Activated CD8-positive, alpha-beta memory T cell treated with anti-CD3 and anti-CD28 coated beads, Interleukin-2, amount 10 ng/mL, durations not matched to agents 7 days and 5 days (primary cell): ENCODE results near the gene FAN1. TPM values are rescaled to one million over a fixed set of nuclear protein-coding genes. Genes with fewer than 3 reads are reported as not detected.
"Not testable (repeated sequence)": the region's sequence is repeated elsewhere in the genome, so short reads cannot be mapped to it uniquely, and the experiment has no call there.

Source experiments
- ATAC-seq: fragments of 150-1000 bp; cut with Tn5 transposase; one replicate; pipeline ENCODE4 v1.10.0; 2021; ENCODE audit warnings: moderate library complexity
- CTCF ChIA-PET: fragments of 350-600 bp; sonication (Branson Sonifier 250); formaldehyde crosslinking; loops from one replicate; lab custom pipeline; 2021; ENCODE audit warnings: antibody characterized with exemption; lab: Charles Lee
- DNase-seq: peaks from one replicate; pipeline ENCODE4 v3.0.0-alpha.2; 2020
- H3K27ac Mint-ChIP-seq: one replicate; pipeline ENCODE4 v1.8.0; 2021; ENCODE audit warnings: mild to moderate bottlenecking, mixed read lengths
- H3K27me3 Mint-ChIP-seq: one replicate; pipeline ENCODE4 v1.8.0; 2021; ENCODE audit warnings: mixed read lengths
- H3K36me3 Mint-ChIP-seq: one replicate; pipeline ENCODE4 v1.8.0; 2021; ENCODE audit warnings: mild to moderate bottlenecking, mixed read lengths
- H3K4me1 Mint-ChIP-seq: one replicate; pipeline ENCODE4 v1.8.0; 2021; ENCODE audit warnings: mixed read lengths
- H3K4me3 Mint-ChIP-seq: one replicate; pipeline ENCODE4 v1.8.0; 2021; ENCODE audit warnings: mild to moderate bottlenecking, moderate library complexity, mixed read lengths
- H3K9me3 Mint-ChIP-seq: one replicate; pipeline ENCODE4 v1.8.0; 2022; ENCODE audit warnings: low read depth, mixed read lengths
- total RNA-seq, 2 experiments: library from RNA; stranded (reverse); gene quantifications; one replicate each; pipeline ENCODE4 v1.2.3, GENCODE V29; 2021

The FAN1 gene
- total RNA-seq: 10 to 100 TPM; 14.8 to 16.9 TPM

DNA sequence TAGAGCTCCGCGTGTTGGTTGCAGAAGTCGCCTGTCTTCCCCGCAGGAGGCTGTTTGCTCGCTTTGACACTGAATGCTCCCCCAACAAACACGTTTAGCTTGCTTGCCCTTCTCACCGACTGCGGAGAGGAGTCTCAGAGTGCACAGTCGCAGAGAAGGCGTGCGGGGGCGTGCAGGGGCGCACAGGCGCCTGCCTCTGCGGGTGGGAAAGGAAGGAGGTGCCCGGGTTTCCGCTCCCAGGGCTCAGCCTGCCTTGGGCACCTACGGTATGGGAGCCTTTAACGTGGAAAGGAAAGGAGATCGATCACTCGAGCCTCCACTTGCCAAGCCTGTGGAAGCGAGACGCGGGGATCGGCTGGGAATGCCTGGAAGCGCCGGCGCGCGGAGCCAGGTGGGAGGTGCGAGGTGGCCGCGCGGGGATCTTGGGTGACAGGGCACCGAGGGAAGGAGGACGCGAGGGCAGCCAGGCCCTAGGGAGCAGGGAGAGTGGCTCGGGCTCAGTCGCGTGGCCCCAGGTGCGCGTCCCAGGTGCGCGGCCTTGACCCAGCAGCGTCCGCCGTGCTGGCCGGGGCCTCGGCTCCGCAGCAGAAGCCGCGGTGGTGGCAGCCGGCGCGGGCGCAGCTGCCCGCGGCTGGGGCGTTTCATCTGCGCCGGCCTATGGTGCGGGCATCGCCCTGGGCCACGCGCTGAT is at the start of gene FAN1:
Gene FAN1, plus strand, starts transcription at position 419 of the 691 bp plus-strand sequence. CDS start 749 bp downstream, outside the sequence.
- Mint-ChIP-seq H3K27ac (peak within 1 kb of the TSS; percentile 65), H3K9me3 (no peaks in the 10 kb centered on the region), H3K27me3 (peaks cover 5% of the 10 kb centered on the region), H3K4me3 (peak within 1 kb of the TSS; percentile 84), H3K4me1 (peaks cover 18% of the 10 kb centered on the region), H3K36me3 (peaks cover 6% of the 10 kb centered on the region)
- ATAC-seq (peak; percentile 90), DNase-seq (peak; percentile 83)
- CTCF ChIA-PET: interaction anchor here (0.8 to 1.7 kb wide), 9 partner anchors 9 to 294 kb away, joined by 3 to 12 read pairs (median 3); no protein-coding TSS in a partner anchor

GRCh38 chr15:30859091-30859874 is 44.4 kb upstream of the FAN1 start:
- H3K36me3 Mint-ChIP-seq: peaks cover 7% of the 10 kb centered on the region
- H3K4me3 Mint-ChIP-seq: no peak overlapping the region
- H3K9me3 Mint-ChIP-seq: no peaks in the 10 kb centered on the region
- H3K27me3 Mint-ChIP-seq: no peaks in the 10 kb centered on the region
- ATAC-seq: peak; percentile 23
- CTCF ChIA-PET: interaction anchor here (0.7 to 1.6 kb wide), 10 partner anchors 10 to 269 kb away, joined by 3 to 17 read pairs (median 4); no protein-coding TSS in a partner anchor
- H3K27ac Mint-ChIP-seq: no peak overlapping the region
- DNase-seq: no peak
- no peaks in the 10 kb centered on the region for H3K4me1 Mint-ChIP-seq

DNA sequence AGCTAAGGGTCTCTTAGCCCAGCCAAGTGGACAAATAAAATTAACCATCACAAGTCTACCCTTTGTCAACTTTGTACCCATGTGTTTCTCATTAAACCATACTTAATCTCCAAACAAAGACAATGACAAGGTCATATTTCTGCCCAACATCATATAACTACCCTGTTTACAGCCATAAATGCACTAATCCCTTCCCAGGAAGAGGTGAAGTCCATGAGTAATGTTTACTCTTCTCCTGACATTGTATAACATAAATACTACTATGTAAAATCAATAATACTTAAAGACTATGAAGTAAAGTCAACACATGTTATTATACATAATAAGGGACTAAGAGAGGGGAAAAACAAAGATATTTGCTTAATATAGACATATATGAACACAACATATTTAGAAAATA is 38.5 kb upstream of the FAN1 start:
- Mint-ChIP-seq H3K4me3 (no peak overlapping the region), H3K9me3 (no peaks in the 10 kb centered on the region), H3K27ac (no peak overlapping the region), H3K36me3 (peaks cover 3% of the 10 kb centered on the region), H3K27me3 (peaks cover 2% of the 10 kb centered on the region), H3K4me1 (no peaks in the 10 kb centered on the region)
- ATAC-seq (no peak), DNase-seq (no peak)
- CTCF ChIA-PET: no interaction called here

DNA sequence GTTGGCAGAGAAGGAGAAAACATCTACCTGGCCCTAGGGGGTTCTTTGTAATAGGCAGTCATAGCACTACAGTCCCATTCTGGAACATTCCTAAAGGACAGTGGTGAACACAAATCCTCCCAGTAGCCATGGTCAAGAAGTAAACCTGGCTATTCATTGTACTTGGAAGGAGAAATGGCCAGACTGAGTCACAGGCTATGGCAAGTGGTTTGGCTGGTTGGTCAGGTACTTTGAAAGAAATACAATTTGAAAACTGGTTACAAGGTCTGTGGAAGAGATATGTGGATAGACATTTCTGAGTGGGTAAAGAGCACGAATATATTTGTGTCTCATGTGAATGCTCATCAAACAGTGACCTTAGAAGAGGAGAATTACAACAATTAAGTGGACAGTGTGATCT is 33.0 kb upstream of the FAN1 start:
- ATAC-seq (no peak), DNase-seq (no peak)
- Mint-ChIP-seq H3K9me3 (no peaks in the 10 kb centered on the region), H3K36me3 (peaks cover 7% of the 10 kb centered on the region), H3K4me3 (no peak overlapping the region), H3K27me3 (no peaks in the 10 kb centered on the region), H3K4me1 (no peaks in the 10 kb centered on the region), H3K27ac (no peak overlapping the region)
- CTCF ChIA-PET: interaction anchor here (0.8 kb wide), 1 partner anchor 12 kb away, joined by 3 read pairs; no protein-coding TSS in a partner anchor

DNA sequence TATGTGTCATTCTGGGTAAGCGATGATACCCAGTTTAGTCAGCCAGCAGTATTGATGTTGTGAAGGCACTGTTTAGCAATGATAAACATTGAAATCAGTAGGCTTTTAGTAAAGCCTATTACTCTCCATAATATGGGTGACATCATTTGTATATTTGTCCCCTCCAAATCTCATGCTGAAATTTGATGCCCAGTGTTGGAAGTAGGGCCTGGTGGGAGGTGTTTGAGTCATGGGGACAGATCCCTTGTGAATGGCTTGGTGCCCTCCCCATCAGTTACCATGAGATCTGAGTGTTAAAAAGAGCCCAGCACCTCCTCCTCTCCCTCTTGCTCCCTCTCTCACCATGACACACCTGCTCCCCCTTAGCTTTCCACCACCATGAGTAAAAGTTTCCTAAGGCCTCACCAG is 31.4 kb upstream of the FAN1 start:
- H3K4me3 Mint-ChIP-seq: no peak overlapping the region
- no peak for DNase-seq
- no peaks in the 10 kb centered on the region for H3K27me3 Mint-ChIP-seq
- H3K4me1 Mint-ChIP-seq: no peaks in the 10 kb centered on the region
- CTCF ChIA-PET: no interaction called here
- H3K9me3 Mint-ChIP-seq: no peaks in the 10 kb centered on the region
- H3K27ac Mint-ChIP-seq: no peak overlapping the region
- H3K36me3 Mint-ChIP-seq: peaks cover 7% of the 10 kb centered on the region
- no peak for ATAC-seq

DNA sequence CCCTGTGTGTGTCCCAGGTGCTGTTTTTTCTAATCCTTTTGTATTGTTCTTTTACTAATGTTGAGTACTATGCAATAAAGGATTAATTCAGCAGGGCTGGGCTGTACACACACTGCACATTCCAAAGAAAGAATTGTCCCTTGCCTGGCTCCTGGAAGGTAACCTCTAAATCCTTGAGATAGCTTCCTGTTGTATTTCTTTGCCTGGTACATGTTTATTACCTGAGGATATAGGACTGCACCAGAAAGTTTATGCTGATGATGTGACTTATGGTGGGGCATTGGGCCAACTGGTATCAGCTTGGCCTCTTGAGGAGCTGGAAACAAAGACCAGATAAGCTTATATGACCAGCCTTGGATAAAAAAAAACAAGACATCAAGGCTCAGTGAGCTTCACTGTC is 26.6 kb upstream of the FAN1 start:
- CTCF ChIA-PET: interaction anchor here (0.8 kb wide), 1 partner anchor 18 kb away, joined by 3 read pairs; no protein-coding TSS in a partner anchor

DNA sequence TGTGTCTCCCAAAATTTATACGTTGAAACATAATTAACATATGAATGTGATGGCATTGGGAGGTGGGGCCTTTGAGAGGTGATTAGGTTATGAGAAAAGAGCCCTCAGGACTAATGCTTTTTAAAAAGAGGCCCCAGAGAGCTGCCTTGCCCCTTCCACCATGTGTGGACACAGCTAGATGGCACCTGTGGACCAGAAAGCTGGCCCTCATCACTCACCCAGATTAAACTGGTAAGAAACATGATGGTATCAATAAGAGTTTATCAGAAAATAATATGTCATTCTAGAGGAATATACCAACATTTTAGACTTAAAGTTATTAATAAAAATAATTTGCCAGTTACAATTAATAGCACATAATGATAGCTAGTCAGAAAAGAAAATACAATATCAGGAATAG is 25.2 kb upstream of the FAN1 start:
- CTCF ChIA-PET: no interaction called here
- ATAC-seq (no peak), DNase-seq (no peak)
- Mint-ChIP-seq H3K27me3 (peaks cover 14% of the 10 kb centered on the region), H3K27ac (no peak overlapping the region), H3K4me3 (no peak overlapping the region), H3K4me1 (no peaks in the 10 kb centered on the region), H3K9me3 (no peaks in the 10 kb centered on the region), H3K36me3 (peaks cover 5% of the 10 kb centered on the region)

More for the DNA sequence above, 26.6 kb upstream of the FAN1 start:
- Mint-ChIP-seq H3K27ac (no peak overlapping the region), H3K4me1 (no peaks in the 10 kb centered on the region), H3K36me3 (peaks cover 8% of the 10 kb centered on the region), H3K4me3 (no peak overlapping the region), H3K27me3 (peaks cover 14% of the 10 kb centered on the region), H3K9me3 (no peaks in the 10 kb centered on the region)
- ATAC-seq: no peak
- DNase-seq: no peak

- ATAC-seq: peak; percentile 20
- peaks cover 4% of the 10 kb centered on the region for H3K36me3 Mint-ChIP-seq
- H3K27me3 Mint-ChIP-seq: peaks cover 18% of the 10 kb centered on the region
- H3K4me3 Mint-ChIP-seq: no peak overlapping the region
- CTCF ChIA-PET: no interaction called here
- H3K9me3 Mint-ChIP-seq: no peaks in the 10 kb centered on the region
- no peaks in the 10 kb centered on the region for H3K4me1 Mint-ChIP-seq
- DNase-seq: peak; percentile 44
- H3K27ac Mint-ChIP-seq: no peak overlapping the region
These were observed 20.8 kb upstream of the FAN1 start for GRCh38 chr15:30882849-30883433.

GRCh38 chr15:30883666-30884065 is 20.0 kb upstream of the FAN1 start:
- H3K4me3 Mint-ChIP-seq, H3K9me3 Mint-ChIP-seq, H3K36me3 Mint-ChIP-seq, DNase-seq, H3K4me1 Mint-ChIP-seq, H3K27ac Mint-ChIP-seq, ATAC-seq, CTCF ChIA-PET: not testable (repeated sequence)
- H3K27me3 Mint-ChIP-seq: peaks cover 18% of the 10 kb centered on the region

DNA sequence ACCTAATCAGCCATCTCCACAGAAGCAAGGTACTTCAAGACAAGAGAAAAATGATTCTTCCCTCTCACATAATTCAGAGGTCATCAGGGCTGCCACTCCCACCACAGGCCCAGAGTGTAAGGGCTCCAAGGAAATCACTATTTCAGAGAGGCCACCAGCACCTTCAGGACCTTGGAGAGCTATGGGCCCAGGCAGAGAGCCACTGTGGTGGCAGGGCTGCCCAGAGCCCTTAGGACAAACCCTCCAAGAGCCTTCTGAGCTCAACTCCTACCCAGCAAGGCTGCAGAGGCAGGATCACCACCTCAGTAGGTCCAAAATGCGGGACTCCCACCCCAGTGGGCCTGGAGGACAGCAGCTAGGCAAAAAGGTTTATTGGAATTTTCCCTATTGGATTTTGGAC is 17.9 kb upstream of the FAN1 start:
- no peaks in the 10 kb centered on the region for H3K9me3 Mint-ChIP-seq
- peaks cover 6% of the 10 kb centered on the region for H3K27me3 Mint-ChIP-seq
- H3K27ac Mint-ChIP-seq: no peak overlapping the region
- no peak overlapping the region for H3K4me3 Mint-ChIP-seq
- no peaks in the 10 kb centered on the region for H3K36me3 Mint-ChIP-seq
- ATAC-seq: no peak
- no peak for DNase-seq
- no peaks in the 10 kb centered on the region for H3K4me1 Mint-ChIP-seq
- CTCF ChIA-PET: interaction anchor here (1.2 kb wide), 1 partner anchor 242 kb away, joined by 3 read pairs; no protein-coding TSS in a partner anchor

- Mint-ChIP-seq H3K9me3 (no peaks in the 10 kb centered on the region), H3K27ac (no peak overlapping the region), H3K4me1 (no peaks in the 10 kb centered on the region), H3K27me3 (peaks cover 4% of the 10 kb centered on the region), H3K4me3 (no peak overlapping the region), H3K36me3 (no peaks in the 10 kb centered on the region)
- CTCF ChIA-PET: interaction anchor here (0.8 to 1.0 kb wide), 2 partner anchors 23 to 240 kb away, joined by 3 read pairs; no protein-coding TSS in a partner anchor
- ATAC-seq (no peak), DNase-seq (no peak)
These were observed 14.5 kb upstream of the FAN1 start for GRCh38 chr15:30889196-30889595.

GRCh38 chr15:30895461-30896210 is 8.1 kb upstream of the FAN1 start:
- CTCF ChIA-PET: interaction anchor here (1.9 to 2.1 kb wide), 2 partner anchors 8 to 234 kb away, joined by 7 to 31 read pairs; partner anchors contain the start of gene FAN1
- Mint-ChIP-seq H3K4me3 (no peak overlapping the region), H3K27ac (no peak overlapping the region), H3K36me3 (peaks cover 1% of the 10 kb centered on the region), H3K9me3 (no peaks in the 10 kb centered on the region), H3K4me1 (peaks cover 2% of the 10 kb centered on the region), H3K27me3 (peaks cover 4% of the 10 kb centered on the region)
- no peak for ATAC-seq
- DNase-seq: no peak

GRCh38 chr15:30896211-30896606 is 7.5 kb upstream of the FAN1 start:
- CTCF ChIA-PET: no interaction called here
- DNase-seq: no peak
- no peak overlapping the region for H3K4me3 Mint-ChIP-seq
- H3K4me1 Mint-ChIP-seq: peaks cover 2% of the 10 kb centered on the region
- H3K27ac Mint-ChIP-seq: no peak overlapping the region
- peaks cover 1% of the 10 kb centered on the region for H3K36me3 Mint-ChIP-seq
- peaks cover 7% of the 10 kb centered on the region for H3K27me3 Mint-ChIP-seq
- no peaks in the 10 kb centered on the region for H3K9me3 Mint-ChIP-seq
- no peak for ATAC-seq
